Suppressor macrophage (primary cell): ENCODE results near the gene EFNA5.
"Not testable (repeated sequence)": the region's sequence is repeated elsewhere in the genome, so short reads cannot be mapped to it uniquely, and the experiment has no call there.

Experiments
- DNase-seq, 4 experiments: peaks; one replicate each; pipeline ENCODE4 v3.0.0-alpha.2; 2020 to 2022

Gene EFNA5

GRCh38 chr5:107359033-107359915 is 311.5 kb downstream of the EFNA5 start:
- DNase-seq = peak; percentile 34 to 79 (median 56)

DNA sequence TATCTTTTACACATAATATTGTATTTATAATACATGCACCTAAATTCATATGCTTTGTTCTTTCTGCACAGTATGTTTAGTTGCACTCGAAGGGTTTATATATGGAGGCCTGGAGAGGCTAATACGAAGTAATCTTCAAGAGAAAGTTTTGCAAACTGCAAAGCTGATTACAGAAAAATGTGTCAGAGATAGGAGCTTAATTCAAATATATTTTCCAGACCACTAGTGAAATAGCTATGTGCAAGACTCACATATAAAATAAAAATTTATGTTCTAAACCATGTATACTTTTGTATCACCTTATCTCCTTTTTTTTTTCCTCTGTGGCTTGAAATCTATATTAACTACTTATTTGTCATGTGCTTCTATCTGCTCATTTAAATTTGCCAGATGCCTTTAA is 313.8 kb downstream of the EFNA5 start:
- no peak for DNase-seq

DNA sequence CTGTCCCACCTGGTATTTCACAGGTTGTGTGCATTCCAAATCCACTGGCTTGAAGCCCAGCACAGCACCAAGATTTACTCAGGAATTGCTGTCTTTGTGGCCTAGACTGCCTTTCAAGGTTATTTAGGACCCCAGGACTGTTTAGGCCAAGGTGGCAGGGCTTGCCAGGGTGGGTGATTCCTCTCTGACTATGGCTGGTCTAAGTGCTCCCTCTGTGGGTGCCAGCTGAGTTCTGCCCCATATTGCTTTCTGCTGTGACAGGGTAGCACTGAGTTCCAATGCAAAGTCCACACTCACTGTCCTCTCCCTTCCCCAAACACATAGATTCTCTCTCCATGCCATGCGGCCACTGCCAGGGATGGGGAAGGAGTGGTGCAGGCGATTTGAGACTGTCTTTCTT is 318.2 kb downstream of the EFNA5 start:
- no peak for DNase-seq

DNA sequence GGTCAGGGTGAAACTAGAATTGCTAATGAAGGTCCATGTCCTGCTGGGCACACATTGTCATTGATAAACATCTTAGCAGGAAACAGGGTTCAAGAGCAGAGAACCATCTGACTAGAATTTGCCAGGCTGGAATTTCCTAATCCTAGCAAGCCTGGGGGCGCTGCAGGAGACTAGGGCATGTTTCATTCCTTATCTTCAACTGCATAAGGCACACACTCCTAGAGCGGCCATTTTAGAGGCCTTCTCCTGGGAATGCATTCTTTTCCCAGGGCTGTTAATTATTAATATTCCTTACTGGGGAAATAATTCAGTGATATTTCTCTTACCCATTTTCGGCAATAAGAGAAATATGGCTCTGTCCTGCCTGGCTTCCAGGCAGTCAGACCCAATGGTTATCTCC is 324.2 kb downstream of the EFNA5 start:
- not testable (repeated sequence) for DNase-seq

GRCh38 chr5:107342371-107342770 is 328.4 kb downstream of the EFNA5 start:
- DNase-seq = no peak

DNA sequence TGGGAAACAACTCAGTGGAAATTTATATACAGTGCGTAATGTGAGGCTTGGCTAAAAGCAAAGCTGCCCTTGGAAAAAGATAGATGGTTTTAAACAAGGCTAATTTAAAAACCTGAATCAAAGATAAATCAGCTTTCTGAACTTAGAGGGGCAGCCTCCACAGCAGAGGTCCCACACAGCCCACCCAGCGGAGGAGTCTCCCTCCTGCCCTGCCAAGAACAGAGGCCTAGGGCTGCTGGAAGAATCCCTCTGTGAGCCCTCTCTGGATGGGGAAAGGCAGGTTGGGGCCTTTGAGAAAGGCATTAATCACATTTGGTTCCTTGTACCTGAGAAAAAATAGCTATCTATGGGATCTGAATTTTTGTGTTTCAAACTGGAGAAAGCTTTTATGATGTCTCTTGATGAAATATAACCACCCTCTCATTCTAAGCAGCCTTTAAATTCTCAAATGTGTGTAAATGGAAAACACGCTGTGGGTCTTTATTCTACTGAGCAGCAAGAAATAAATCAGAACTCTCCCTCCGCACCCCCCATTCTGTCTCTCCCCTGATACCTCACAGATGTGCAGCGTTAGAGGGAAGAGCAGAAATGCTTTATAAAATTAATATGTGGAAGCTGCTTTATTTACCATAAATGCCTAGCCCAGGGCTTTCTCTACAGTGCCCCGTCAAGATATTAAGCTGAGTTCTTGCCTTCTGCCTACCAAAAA is 329.2 kb downstream of the EFNA5 start:
- no peak for DNase-seq

- no peak for DNase-seq
Measured at GRCh38 chr5:107340631-107341030, 330.1 kb downstream of the EFNA5 start.

DNA sequence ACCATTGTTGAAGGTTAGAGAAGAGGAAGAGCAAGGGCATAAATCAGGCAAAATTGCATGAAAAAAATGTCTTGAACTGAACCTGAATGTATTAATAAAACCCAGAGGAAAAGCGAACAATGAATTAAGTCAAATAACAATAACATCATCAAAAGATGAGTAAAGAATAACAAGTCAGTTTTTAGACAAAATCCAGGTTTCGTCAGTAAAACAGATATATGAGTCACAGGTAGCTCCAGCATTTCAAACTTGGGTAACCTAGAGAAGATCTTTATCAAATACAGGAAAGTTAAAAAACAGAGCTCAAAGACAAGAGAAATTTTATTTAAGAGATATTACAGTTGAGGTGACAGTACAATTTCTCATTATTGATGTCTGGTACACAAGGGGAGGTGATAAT is 332.4 kb downstream of the EFNA5 start:
- no peak for DNase-seq

GRCh38 chr5:107337281-107337680 is 333.5 kb downstream of the EFNA5 start:
- no peak for DNase-seq

GRCh38 chr5:107331882-107332281 is 338.9 kb downstream of the EFNA5 start:
- DNase-seq = no peak

DNA sequence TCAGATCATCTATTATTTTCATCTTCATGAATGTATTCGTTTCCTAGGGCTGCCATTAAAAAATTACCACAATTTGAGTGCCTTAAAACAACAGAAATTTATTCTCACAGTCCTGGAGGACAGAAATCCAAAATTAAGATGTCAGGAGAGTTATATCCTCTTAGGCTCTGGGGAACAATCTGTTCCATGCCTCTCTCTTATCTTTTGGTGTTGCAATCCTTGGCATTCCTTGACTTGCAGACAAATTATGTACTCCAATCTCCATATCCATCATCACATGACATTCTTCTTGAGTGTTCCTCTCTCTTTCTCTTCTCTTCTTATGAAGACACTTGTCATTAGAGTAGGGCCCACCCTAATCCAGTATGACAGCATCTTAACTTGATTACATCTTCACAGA is 339.4 kb downstream of the EFNA5 start:
- DNase-seq = no peak

- peak in 3 of 4 experiments; percentile 1 to 15 (median 3) for DNase-seq
Measured at GRCh38 chr5:107330903-107331302, 339.8 kb downstream of the EFNA5 start.

- DNase-seq = no peak
Measured at GRCh38 chr5:107329850-107330249, 340.9 kb downstream of the EFNA5 start.
